Measurements from ENCODE around the gene PODXL.

The PODXL gene

DNA sequence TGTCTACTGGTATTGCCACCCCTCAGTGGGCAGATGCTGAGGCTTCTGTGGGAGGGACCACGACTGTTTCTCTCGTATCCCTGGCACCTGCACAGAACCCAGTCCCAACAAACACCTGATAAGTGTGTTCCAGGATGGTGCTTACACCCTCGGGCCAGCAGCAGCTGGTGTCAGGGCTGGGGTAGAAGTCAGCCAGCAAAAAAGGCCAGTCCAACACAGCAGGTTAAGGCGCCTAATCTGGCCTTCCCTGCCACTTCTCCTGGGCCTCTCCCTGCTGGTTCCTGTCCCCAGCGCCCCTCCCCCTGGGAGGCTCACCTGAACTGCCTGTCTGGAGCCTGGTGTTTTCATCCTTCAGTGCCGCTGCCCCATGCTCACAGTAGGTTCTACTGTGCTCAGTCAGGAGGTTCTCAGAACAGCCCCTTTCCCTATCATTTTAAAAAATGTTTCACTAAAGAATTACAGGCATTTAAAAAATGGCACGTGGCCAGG lies 20.0 kb downstream of the PODXL start:
- no peaks in the 10 kb centered on the region for H3K36me3 ChIP-seq
- TF ChIP-seq, protein P1, sequence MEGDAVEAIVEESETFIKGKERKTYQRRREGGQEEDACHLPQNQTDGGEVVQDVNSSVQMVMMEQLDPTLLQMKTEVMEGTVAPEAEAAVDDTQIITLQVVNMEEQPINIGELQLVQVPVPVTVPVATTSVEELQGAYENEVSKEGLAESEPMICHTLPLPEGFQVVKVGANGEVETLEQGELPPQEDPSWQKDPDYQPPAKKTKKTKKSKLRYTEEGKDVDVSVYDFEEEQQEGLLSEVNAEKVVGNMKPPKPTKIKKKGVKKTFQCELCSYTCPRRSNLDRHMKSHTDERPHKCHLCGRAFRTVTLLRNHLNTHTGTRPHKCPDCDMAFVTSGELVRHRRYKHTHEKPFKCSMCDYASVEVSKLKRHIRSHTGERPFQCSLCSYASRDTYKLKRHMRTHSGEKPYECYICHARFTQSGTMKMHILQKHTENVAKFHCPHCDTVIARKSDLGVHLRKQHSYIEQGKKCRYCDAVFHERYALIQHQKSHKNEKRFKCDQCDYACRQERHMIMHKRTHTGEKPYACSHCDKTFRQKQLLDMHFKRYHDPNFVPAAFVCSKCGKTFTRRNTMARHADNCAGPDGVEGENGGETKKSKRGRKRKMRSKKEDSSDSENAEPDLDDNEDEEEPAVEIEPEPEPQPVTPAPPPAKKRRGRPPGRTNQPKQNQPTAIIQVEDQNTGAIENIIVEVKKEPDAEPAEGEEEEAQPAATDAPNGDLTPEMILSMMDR (IDR thresholded peaks at IDR 0.05; ENCODE audit: low read depth, low read length): no peak
- H3K4me3 ChIP-seq (ENCODE audit: low read depth, low read length): no peak overlapping the region
- H3K27me3 ChIP-seq (ENCODE audit: insufficient read depth, low read depth, severe bottlenecking): no peaks in the 10 kb centered on the region
- no peak for DNase-seq
- H3K9me3 ChIP-seq (ENCODE audit: severe bottlenecking): no peaks in the 10 kb centered on the region
- H3K27ac ChIP-seq: no peak overlapping the region

DNA sequence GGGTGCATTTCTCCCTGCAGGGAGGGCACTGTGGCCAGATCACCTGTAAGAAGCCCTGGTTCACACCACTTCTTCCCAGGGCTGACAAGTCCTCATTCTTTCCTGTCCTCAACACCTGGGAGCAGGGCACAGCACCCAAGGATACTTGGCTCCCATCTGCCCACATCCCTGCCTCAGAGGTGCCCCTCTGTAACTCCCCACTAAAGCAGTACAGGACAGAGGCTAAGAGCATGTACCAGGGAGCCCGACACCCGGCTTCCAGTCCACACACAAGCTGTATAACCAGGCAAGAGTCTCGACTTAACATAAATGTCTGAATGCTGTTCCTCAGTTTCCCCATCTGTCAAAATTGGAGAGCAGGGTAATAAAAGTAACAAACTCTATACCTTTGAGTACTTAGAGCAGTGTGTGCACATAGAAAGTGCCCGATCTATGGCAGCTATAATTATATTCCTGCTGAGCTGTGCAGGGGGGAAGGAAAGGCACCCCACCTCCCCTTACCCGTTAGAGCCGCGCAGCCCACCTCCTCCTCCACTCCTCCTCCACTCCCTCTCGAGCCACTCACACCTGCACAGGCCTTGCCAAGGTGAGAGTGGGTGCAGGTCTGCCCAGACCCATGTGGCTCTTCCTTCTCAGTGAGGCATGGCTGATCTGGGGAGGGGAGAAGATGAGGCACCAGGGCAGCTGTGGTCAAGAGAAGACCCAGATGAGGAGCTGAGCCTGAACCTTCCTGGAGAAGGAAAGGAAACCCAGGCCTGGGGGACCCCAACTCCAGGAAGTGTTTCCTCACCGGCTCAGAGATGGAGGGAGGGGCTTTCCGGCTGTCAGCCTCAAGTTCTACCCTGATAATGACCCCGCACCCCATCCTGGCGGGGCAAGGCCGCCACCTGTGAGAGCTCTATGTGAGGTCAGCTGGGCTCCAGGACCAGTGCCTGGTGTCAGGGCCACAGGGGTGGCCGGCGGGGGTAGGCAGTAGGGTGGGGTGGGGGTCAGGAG lies 22.6 kb downstream of the PODXL start:
- no peak for DNase-seq
- no peaks in the 10 kb centered on the region for H3K36me3 ChIP-seq
- no peak overlapping the region for H3K4me3 ChIP-seq (ENCODE audit: low read depth, low read length)
- H3K27me3 ChIP-seq (ENCODE audit: insufficient read depth, low read depth, severe bottlenecking): no peaks in the 10 kb centered on the region
- no peak overlapping the region for H3K27ac ChIP-seq
- TF ChIP-seq, protein P1 (IDR thresholded peaks at IDR 0.05; ENCODE audit: low read depth, low read length): no peak
- H3K9me3 ChIP-seq (ENCODE audit: severe bottlenecking): no peaks in the 10 kb centered on the region

DNA sequence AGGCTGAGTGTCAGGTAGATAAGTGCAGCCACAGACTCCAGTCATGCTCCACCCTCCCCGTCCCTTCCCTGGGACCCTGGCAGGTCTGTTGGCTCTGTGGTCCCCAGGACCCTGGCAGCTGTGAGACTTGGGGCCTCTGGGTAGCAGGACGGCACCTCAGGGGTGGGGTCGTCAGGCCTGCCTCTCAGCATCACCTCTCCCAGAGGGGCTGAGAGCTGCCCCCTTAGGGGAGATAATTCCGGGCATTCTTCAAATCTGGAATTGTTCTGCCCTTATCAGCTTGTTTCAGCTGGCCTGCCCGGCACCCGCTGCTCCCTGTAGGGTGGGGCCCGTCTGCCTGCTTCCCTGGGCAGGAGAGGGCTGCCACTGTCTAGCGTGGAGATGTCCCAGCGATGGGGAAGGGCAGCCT lies 23.3 kb downstream of the PODXL start:
- DNase-seq: no peak
- no peaks in the 10 kb centered on the region for H3K9me3 ChIP-seq (ENCODE audit: severe bottlenecking)
- H3K27ac ChIP-seq: no peak overlapping the region
- no peak overlapping the region for H3K4me3 ChIP-seq (ENCODE audit: low read depth, low read length)
- TF ChIP-seq, protein P1 (IDR thresholded peaks at IDR 0.05; ENCODE audit: low read depth, low read length): no peak
- H3K27me3 ChIP-seq (ENCODE audit: insufficient read depth, low read depth, severe bottlenecking): no peaks in the 10 kb centered on the region
- no peaks in the 10 kb centered on the region for H3K36me3 ChIP-seq

DNA sequence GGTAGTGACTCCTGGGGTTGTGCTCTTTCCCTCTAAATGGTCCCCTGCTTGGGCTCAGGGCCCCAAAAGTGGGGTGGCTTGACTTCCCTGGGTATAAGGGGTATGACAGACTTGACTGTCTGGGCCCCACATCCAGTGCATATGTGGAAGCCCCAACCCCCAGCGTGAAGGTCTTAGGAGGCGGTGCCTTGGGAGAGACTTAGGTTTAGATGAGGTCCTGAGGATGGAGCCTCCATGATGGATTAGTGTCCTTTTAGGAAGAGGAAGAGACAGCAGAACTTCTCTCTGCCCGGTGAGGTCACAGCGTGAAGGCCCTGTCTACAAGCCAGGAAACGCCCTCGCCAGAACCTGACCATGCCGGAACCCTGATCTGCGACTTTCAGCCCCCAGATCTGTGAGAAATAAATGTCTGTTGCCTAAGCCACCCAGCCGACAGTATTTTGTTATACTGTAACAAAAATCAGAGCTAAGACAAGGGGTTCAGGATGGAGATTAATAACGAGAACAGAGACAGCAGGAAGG lies 23.8 kb downstream of the PODXL start:
- no peaks in the 10 kb centered on the region for H3K36me3 ChIP-seq
- no peaks in the 10 kb centered on the region for H3K27me3 ChIP-seq (ENCODE audit: insufficient read depth, low read depth, severe bottlenecking)
- H3K4me3 ChIP-seq (ENCODE audit: low read depth, low read length): no peak overlapping the region
- TF ChIP-seq, protein P1 (IDR thresholded peaks at IDR 0.05; ENCODE audit: low read depth, low read length): no peak
- H3K9me3 ChIP-seq (ENCODE audit: severe bottlenecking): no peaks in the 10 kb centered on the region
- no peak overlapping the region for H3K27ac ChIP-seq
- DNase-seq: no peak

DNA sequence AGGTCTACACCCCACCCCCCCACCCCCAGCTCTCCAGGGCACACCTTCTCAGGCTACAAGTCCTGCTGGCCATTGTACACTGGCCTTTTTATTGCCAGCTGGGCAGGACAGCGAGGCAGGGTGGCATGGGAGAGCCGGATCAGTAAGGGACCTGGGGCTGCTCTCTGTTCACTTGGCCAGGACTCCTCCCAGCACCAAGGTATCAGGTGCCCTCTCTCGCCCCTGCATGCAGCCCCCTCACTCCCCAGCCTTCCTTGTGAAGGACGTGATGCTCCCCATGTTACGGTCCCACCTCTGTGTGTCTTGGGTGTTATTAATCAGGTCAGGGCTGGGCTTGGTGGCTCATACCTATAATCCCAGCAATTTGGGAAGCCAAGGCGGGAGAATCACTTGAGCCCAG lies 26.3 kb downstream of the PODXL start:
- TF ChIP-seq, protein P1 (IDR thresholded peaks at IDR 0.05; ENCODE audit: low read depth, low read length): no peak
- H3K27me3 ChIP-seq (ENCODE audit: insufficient read depth, low read depth, severe bottlenecking): no peaks in the 10 kb centered on the region
- H3K27ac ChIP-seq: no peak overlapping the region
- H3K9me3 ChIP-seq (ENCODE audit: severe bottlenecking): no peaks in the 10 kb centered on the region
- DNase-seq: no peak
- H3K4me3 ChIP-seq (ENCODE audit: low read depth, low read length): no peak overlapping the region
- H3K36me3 ChIP-seq: no peaks in the 10 kb centered on the region

Measured in WERI-Rb-1 (cell line).